Coronary artery (tissue), 2 donors: ENCODE results near the gene MLN.

Experiments
- DNase-seq: peaks from one replicate; pipeline ENCODE4 v3.0.0-alpha.2; 2017; ENCODE audit warnings: low spot score
- H3K27ac ChIP-seq, 2 donors: fragments of 200-600 bp; sonication (generic); one replicate each; pipeline ENCODE4 v1.5.1; 2016 to 2019
- H3K4me3 ChIP-seq: fragments of 200-600 bp; sonication (generic); 2 replicates; pipeline ENCODE4 v1.5.1; 2016; ENCODE audit warnings: mild to moderate bottlenecking, moderate library complexity
- CTCF ChIP-seq: fragments of 200-600 bp; sonication (generic); IDR thresholded peaks from one replicate; pipeline ENCODE4 v1.5.1; 2019; ENCODE audit warnings: antibody characterized with exemption

The MLN gene

DNA sequence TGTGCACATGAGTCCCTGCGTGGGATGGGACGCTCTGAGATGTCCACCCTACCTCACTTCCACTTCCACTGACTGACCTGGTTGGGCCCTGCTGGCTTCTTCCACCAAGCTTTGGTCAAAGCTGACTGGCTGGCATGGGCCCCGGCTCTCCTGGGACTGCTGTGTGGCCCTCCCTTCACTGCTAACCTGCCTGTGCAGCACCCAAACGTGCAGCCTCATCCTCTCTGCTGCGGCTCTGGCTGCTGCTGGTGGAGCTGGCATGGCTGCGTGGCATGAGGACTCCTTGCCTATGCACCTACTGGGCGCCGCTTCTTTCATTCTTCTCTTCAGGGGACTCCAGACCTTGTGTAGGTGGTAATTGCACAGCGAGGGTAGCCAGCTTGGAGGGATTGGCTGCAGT lies 38.4 kb downstream of the MLN start:
- TF ChIP-seq CTCF: no peak
- Histone ChIP-seq H3K27ac (no peak overlapping the region), H3K4me3 (no peak overlapping the region)
- DNase-seq: no peak

- no peak for DNase-seq
- H3K4me3 ChIP-seq: no peak overlapping the region
- TF ChIP-seq CTCF: no peak
Observed at GRCh38 chr6:33764036-33764435, 39.8 kb downstream of the MLN start.

GRCh38 chr6:33763483-33763882 lies 40.3 kb downstream of the MLN start:
- TF ChIP-seq CTCF: no peak
- no peak overlapping the region for H3K27ac ChIP-seq

More at GRCh38 chr6:33764036-33764435, 39.8 kb downstream of the MLN start:
- no peak overlapping the region for H3K27ac ChIP-seq

DNA sequence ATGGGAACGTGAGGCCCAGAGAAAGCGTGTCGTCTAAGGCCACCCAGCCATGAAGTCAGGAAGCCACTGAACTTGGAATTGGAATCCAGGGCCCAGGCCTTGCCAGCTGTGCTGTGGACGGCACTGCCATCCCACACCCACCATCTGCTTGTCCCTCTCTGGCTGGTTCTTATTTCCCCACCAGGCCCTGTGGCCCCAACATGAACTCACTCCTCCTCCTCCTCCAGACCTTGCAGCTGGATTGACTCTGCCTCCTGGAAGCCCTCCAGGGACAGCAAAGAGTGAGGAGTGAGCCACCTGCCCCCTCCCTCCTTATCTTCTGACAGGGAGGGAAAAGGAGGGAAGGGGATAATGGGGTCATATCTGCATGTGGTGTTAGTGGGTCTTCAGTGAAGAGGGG lies 41.1 kb downstream of the MLN start:
- TF ChIP-seq CTCF: no peak
- DNase-seq: no peak
- H3K4me3 ChIP-seq: no peak overlapping the region
- no peak overlapping the region for H3K27ac ChIP-seq

More at GRCh38 chr6:33763483-33763882, 40.3 kb downstream of the MLN start:
- DNase-seq: no peak
- no peak overlapping the region for H3K4me3 ChIP-seq

DNA sequence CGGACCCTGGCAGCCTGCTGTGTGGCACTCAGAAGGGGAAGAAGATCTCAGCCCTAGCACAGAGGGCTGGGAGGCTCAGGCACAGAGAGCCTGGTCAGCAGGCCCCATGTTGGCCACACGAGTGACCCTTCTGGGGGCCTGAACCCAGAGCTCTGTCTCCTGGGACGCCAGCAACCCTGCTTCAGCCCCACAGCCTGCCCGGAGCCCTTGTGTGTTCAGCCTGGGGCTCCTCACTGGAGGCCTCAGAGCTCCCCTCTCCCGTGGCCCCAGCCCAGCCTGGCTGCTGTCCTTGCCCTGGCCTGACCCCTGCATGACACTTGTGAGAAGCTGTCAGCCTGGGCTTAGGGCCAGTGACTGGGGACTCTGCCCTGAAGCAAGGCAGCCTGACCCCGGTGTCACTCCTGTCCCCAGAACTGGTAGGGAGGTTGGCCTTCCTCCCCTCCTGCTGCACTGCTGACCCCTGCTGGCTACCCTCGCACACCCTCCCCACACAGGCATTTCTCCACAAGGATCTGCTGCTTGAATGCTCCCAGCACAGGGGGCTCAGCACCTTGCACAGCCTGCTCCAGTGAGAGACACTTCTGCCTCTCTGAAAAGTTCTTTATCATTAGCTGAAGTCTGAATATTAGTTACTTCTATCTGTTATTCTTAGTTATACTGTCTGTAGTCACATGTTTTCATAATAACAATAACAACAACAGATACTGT lies 41.7 kb downstream of the MLN start:
- no peak overlapping the region for H3K27ac ChIP-seq
- H3K4me3 ChIP-seq: no peak overlapping the region
- no peak for DNase-seq
- no peak for TF ChIP-seq CTCF

- Histone ChIP-seq H3K4me3 (no peak overlapping the region), H3K27ac (no peak overlapping the region)
- TF ChIP-seq CTCF: no peak
- no peak for DNase-seq
Observed at GRCh38 chr6:33761581-33761921, 42.3 kb downstream of the MLN start.

- no peak for TF ChIP-seq CTCF
- no peak for DNase-seq
- Histone ChIP-seq H3K4me3 (no peak overlapping the region), H3K27ac (no peak overlapping the region)
Observed at GRCh38 chr6:33759887-33760629, 43.7 kb downstream of the MLN start.
